GM21526 (cell line): ENCODE results near the gene VPS52.

Experiments
- ATAC-seq: cut with Tn5 transposase; IDR thresholded peaks from one replicate; pipeline ENCODE4 v1.9.1; 2021; ENCODE audit warnings: moderate library complexity; ENCODE audit not compliant: unreplicated experiment, low FRiP score

The VPS52 gene

DNA sequence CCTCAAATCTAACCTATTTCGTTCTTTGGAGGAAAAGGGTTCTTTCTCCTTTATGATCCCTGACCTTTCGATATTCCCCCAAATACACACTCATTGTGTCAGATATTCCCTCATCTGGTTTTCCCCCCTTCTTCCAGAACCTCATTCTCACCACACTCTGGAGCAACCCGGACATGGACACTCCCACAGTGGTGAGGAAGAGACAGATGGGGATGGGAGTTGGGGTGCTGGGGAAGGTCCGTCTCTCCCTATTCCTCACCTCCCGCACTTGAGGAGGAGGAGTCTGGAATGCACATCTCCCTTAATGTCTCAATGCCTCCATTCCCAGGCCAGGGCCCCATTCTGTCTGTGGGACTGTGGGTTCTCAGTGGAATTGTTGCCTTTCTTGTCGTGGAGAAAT, 69.7 kb downstream of the VPS52 start:
- no peak for ATAC-seq

DNA sequence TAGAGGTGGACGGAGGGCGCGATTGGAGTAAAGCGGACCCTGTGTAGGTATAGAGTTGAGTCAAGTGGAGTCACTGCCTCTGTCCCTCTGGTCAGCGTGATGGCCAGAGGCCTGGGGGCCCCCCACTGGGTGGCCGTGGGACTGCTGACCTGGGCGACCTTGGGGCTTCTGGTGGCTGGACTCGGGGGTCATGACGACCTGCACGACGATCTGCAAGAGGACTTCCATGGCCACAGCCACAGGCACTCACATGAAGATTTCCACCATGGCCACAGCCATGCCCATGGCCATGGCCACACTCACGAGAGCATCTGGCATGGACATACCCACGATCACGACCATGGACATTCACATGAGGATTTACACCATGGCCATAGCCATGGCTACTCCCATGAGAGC, 70.5 kb downstream of the VPS52 start:
- no peak for ATAC-seq
